Hepatocyte (in vitro differentiated cells): ENCODE measurements around the gene HBG1.

Experiments used
- CTCF ChIP-seq: fragments of 200-600 bp; sonication (generic); IDR thresholded peaks from 2 replicates; pipeline ENCODE4 v1.5.1; 2016; ENCODE audit warnings: antibody characterized with exemption, mild to moderate bottlenecking; ENCODE audit not compliant: poor library complexity
- EZH2 ChIP-seq: fragments of 200-600 bp; sonication (generic); IDR thresholded peaks from 2 replicates; pipeline ENCODE4 v1.6.1; 2016; ENCODE audit warnings: antibody characterized with exemption, mild to moderate bottlenecking, borderline replicate concordance
- EZH2phosphoT487 ChIP-seq: fragments of 200-600 bp; sonication (generic); IDR thresholded peaks from one replicate; pipeline ENCODE4 v1.6.1; 2018; ENCODE audit warnings: antibody characterized with exemption, mild to moderate bottlenecking, low read depth, moderate library complexity; ENCODE audit not compliant: unreplicated experiment, severe bottlenecking

GRCh38 chr11:5227681-5228080 lies 22.0 kb downstream of the HBG1 start:
- TF ChIP-seq EZH2 (no peak), CTCF (no peak), EZH2phosphoT487 (no peak)
